Measurements from ENCODE around the gene BEAN1.

- no peak for TF ChIP-seq CTCF (IDR thresholded peaks at IDR 0.05)
- no peak for TF ChIP-seq POLR2AphosphoS5 (IDR thresholded peaks at IDR 0.05)
- no peak for TF ChIP-seq POLR2A (IDR thresholded peaks at IDR 0.05)
These were observed 49.8 kb upstream of the BEAN1 start for GRCh38 chr16:66377324-66377723.
